GM06990 (cell line): Measurements from ENCODE around the gene EFNA4.

ENCODE experiments used
- DNase-seq: peaks from one replicate; pipeline ENCODE4 v3.0.0-alpha.2; 2011; ENCODE audit not compliant: insufficient read length; ENCODE audit errors: extremely low read depth
- H3K27me3 ChIP-seq: replicated peaks from 2 replicates; pipeline ENCODE4 v1.6.0; 2011; ENCODE audit warnings: low read length; ENCODE audit not compliant: control insufficient read depth, insufficient read depth
- H3K36me3 ChIP-seq: 2 replicates; pipeline ENCODE4 v1.5.1; 2011; ENCODE audit warnings: low read length; ENCODE audit not compliant: control insufficient read depth, insufficient read depth
- H3K4me3 ChIP-seq: replicated peaks from 2 replicates; pipeline ENCODE4 v1.5.1; 2011; ENCODE audit warnings: low read depth, mild to moderate bottlenecking, control low read depth, low read length
- CTCF ChIP-seq: IDR thresholded peaks from 2 replicates; pipeline ENCODE4 v1.5.1; 2011; ENCODE audit warnings: low read length, control low read depth, mild to moderate bottlenecking, inconsistent platforms; ENCODE audit not compliant: insufficient read depth, poor library complexity, severe bottlenecking

The EFNA4 gene

GRCh38 chr1:155030899-155031298, 32.6 kb upstream of the EFNA4 start:
- Histone ChIP-seq H3K4me3 (no peak overlapping the region), H3K27me3 (peaks cover 3% of the 10 kb centered on the region), H3K36me3 (no peaks in the 10 kb centered on the region)
- no peak for DNase-seq
- no peak for TF ChIP-seq CTCF

GRCh38 chr1:155032886-155033285, 30.7 kb upstream of the EFNA4 start:
- H3K36me3 ChIP-seq: no peaks in the 10 kb centered on the region
- no peak for DNase-seq
- TF ChIP-seq CTCF: no peak
- H3K4me3 ChIP-seq: no peak overlapping the region
- peaks cover 3% of the 10 kb centered on the region for H3K27me3 ChIP-seq

GRCh38 chr1:155033524-155033923, 30.0 kb upstream of the EFNA4 start, which contains the start of the genes DCST1 and DCST2:
Gene DCST1 (plus strand): TSS chr1:155033824. CDS start chr1:155034037, 213 bp downstream.
Gene DCST2 (minus strand): TSS chr1:155033781. CDS start chr1:155033701, 80 bp downstream.
- no peak for DNase-seq
- Histone ChIP-seq H3K36me3 (no peaks in the 10 kb centered on the region), H3K4me3 (no peak within 1 kb of the TSS), H3K27me3 (peaks cover 3% of the 10 kb centered on the region)
- no peak for TF ChIP-seq CTCF

GRCh38 chr1:155034318-155035208, 29.0 kb upstream of the EFNA4 start:
- no peak for DNase-seq
- Histone ChIP-seq H3K4me3 (no peak overlapping the region), H3K36me3 (no peaks in the 10 kb centered on the region), H3K27me3 (peaks cover 3% of the 10 kb centered on the region)
- no peak for TF ChIP-seq CTCF

- H3K4me3 ChIP-seq: no peak overlapping the region
- TF ChIP-seq CTCF: no peak
- DNase-seq: no peak
- peaks cover 3% of the 10 kb centered on the region for H3K27me3 ChIP-seq
- no peaks in the 10 kb centered on the region for H3K36me3 ChIP-seq
Measured at GRCh38 chr1:155035936-155036335, 27.6 kb upstream of the EFNA4 start.
